Hematopoietic multipotent progenitor cell treated with erythropoietin and hydrocortisone succinate and interleukin-3 and kit ligand, for 6 days (in vitro differentiated cells): ENCODE measurements around the gene EFCAB5.
"Not testable (repeated sequence)": the region's sequence is repeated elsewhere in the genome, so short reads cannot be mapped to it uniquely, and the experiment has no call there.

ENCODE experiments used
- DNase-seq: peaks from one replicate; pipeline ENCODE4 v3.0.0-alpha.2; 2015

The EFCAB5 gene

GRCh38 chr17:30021708-30022317 is 80.4 kb downstream of the EFCAB5 start:
- peak; percentile 85 for DNase-seq

- DNase-seq = not testable (repeated sequence)
Observed at GRCh38 chr17:30025325-30025724, 83.9 kb downstream of the EFCAB5 start.

DNA sequence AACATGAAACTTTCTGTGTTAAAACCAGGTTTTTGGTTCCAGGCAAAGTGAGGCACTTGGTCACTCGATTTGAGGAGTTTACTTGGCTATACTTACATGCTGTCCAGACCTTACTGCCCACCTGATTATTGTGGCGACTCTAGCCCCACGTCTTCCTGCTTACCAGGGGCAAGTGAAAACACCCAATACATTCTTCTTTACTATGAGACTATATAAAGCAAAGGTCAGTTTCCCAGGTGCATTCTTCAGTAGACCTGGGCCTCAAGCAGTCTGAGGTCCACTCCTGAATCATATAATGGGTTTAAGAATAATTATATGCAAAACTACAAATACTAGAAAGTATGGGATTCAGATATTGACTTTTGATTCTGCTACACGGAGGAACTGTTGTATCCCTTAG is 86.2 kb downstream of the EFCAB5 start:
- DNase-seq = no peak

GRCh38 chr17:30031214-30031869 is 89.9 kb downstream of the EFCAB5 start:
- no peak for DNase-seq

DNA sequence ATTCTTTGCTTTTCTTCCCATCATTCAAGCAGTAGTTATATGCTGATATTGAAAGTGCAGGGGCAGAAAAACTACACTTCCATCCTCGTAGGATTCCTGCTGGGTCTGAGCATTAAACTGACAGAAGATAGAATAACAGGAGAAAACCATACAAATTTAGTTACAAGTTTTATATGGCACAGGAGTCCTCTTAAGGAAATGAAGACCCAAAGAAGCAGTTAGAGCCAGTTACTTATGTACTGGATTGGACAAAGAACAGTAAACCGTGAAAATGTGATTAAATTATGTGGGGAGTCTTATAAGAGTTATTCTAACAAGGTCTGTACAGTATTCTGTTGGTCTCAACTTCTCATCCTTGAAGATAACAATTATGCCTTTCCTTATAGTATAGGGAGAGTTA is 93.9 kb downstream of the EFCAB5 start:
- no peak for DNase-seq

- not testable (repeated sequence) for DNase-seq
Observed at GRCh38 chr17:30040719-30041518, 99.5 kb downstream of the EFCAB5 start.

- DNase-seq = peak; percentile 61
Observed at GRCh38 chr17:30041551-30041950, 100.1 kb downstream of the EFCAB5 start.

- DNase-seq = no peak
Observed at GRCh38 chr17:30062372-30062771, 120.9 kb downstream of the EFCAB5 start.

- no peak for DNase-seq
Observed at GRCh38 chr17:30064738-30065137, 123.3 kb downstream of the EFCAB5 start.

DNA sequence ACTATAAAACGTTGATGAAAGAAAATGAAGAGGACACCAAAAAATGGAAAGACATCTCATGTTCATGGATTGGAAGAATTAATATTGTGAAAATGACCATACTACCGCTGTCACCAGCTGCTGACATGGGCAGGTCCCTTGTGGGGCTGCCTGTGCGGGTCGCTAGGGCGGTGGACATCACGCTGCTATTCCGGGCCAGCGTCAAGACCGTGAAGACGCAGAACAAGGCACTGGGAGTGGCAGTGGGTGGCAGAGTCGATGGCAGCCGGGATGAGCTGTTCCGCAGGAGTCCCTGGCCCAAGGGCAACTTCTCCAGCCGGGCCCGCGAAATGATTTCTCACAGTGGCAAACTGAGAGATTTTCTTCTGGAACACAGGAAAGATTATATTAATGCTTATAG is 127.0 kb downstream of the EFCAB5 start:
- no peak for DNase-seq

DNA sequence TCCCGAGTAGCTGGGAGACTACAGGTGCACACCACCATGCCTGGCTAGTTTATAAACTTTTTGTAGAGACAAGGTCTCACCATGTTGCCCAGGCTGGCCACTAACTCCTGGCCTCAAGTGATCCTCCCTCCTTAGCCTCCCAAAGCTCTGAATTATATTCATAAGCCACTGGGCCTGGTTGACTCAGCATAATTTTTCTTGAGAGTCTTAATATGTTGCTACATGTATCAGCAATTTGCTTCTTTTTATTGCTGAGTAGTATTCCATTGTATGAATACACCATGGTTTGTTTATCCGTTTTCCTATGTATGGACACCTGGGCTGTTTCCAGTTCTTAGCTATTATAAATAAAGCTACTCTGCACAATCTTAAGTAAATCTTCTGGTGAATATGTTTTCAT is 132.8 kb downstream of the EFCAB5 start:
- DNase-seq = no peak

DNA sequence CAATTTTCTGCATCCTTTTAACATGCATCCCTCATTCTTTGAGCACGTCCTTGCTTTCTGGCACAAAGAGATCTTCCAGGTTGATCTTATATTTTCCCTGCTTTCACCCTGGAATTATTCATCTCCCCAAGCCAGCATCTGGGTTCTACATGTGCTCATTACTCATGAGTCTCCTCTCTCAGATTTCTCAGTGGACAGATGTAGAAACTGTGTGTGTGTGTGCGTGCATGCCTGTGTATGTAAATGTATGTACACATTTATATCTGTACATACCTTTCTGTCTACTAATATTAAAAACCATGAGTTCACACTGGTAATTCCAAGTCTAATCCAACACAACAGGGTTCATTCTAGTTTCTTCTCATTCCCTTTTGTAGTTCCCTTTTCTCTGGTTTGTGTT is 133.3 kb downstream of the EFCAB5 start:
- no peak for DNase-seq

- no peak for DNase-seq
Observed at GRCh38 chr17:30082773-30083172, 141.3 kb downstream of the EFCAB5 start.

- DNase-seq = no peak
Observed at GRCh38 chr17:30084788-30085187, 143.4 kb downstream of the EFCAB5 start.

DNA sequence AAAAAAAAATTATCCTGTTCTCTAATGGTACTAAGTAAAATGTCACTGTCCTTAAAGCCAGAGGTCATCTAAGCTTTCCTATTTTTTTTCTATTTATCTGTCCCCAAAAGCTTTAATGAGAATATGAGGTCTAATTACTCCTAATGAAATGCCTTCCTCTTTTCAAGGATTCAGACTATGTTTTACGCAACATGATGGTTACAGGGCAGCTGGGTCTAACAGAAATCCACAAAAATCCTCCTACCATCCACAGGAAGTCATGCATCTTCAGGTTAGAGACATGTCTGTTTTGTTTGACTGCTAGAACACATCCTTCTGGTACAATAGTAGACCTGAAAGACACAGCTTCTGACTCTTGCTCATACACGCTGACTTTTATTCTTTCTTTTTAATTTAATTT is 145.5 kb downstream of the EFCAB5 start:
- no peak for DNase-seq

- not testable (repeated sequence) for DNase-seq
Observed at GRCh38 chr17:30087431-30087830, 146.0 kb downstream of the EFCAB5 start.

DNA sequence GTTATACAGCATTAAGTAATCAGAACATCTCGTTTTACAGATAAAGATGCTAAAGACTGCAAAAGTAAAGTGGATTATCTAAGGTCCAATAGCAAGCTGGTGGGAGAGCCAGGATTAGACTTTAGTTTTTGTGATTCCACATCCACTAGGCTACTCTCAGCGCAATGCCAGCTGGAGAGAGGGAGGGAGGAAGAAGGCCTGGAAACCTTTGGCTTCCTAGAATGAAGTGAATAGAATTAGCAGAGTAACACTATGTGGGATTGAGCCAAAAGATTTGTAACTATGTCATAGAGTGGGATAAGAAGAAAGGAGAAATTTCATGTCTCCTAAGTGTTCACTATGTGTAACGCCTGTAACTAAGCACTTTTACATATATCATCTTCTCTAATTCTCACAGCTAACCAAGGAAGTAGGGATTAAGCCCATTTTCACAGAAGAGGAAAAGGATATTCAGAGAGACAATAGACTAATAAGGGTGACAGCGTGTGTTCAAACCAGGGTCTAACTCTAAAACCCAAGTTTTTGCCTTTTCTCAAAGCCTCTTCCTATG is 149.8 kb downstream of the EFCAB5 start:
- no peak for DNase-seq

DNA sequence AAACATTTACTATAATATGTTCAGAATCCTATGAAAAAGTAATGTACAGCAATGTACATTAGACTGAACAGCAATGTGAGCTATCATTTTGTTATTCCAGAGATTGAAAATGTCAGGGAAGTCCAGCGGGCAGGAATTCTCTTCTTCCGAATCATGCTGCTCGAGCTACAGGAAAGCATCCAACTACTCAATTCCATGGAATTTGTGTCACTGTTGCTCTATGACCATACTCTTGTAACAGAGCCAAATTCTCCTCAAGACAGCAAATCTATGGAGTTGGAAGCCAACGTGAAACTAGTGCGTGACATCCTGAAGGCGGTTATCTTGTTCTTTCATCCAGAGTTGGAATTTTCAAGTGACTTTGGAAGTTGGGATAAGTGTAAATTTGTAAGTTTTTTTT is 150.3 kb downstream of the EFCAB5 start:
- no peak for DNase-seq

- no peak for DNase-seq
Observed at GRCh38 chr17:30092886-30093285, 151.5 kb downstream of the EFCAB5 start.

DNA sequence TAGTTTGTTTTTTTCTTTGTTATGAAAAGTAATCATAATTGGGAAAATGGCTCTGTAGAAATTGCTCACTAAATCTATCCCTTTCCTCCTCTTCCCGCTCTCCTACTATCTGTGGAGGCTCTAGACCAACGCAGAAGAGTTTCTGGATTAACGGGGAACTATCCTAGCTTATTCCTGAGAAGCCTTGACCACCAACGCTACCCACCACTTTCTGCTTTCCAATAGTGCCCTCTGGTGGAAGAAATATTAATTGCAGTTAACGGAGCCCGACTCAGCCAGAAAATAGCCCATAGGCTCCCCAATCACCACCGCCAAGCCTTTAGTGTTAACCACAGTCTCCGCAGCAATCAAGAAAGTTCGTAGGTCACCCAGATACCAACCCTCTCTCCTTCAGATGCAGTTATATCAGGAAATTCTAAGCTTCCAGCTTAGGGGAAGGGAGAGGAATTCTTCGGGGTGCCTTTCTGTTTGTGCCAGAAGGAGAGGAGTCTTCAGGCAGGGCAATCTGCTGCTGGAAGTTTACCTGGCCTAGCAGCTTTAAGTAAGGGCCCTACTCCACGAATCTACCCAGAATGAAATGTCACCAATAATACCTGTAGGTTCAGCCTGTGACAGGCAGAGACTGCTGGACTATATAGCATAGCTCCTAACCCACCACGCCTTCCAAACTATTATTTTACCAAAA is 152.2 kb downstream of the EFCAB5 start:
- peak; percentile 80 for DNase-seq

- DNase-seq = peak; percentile 71
Observed at GRCh38 chr17:30095507-30096244, 154.2 kb downstream of the EFCAB5 start.

DNA sequence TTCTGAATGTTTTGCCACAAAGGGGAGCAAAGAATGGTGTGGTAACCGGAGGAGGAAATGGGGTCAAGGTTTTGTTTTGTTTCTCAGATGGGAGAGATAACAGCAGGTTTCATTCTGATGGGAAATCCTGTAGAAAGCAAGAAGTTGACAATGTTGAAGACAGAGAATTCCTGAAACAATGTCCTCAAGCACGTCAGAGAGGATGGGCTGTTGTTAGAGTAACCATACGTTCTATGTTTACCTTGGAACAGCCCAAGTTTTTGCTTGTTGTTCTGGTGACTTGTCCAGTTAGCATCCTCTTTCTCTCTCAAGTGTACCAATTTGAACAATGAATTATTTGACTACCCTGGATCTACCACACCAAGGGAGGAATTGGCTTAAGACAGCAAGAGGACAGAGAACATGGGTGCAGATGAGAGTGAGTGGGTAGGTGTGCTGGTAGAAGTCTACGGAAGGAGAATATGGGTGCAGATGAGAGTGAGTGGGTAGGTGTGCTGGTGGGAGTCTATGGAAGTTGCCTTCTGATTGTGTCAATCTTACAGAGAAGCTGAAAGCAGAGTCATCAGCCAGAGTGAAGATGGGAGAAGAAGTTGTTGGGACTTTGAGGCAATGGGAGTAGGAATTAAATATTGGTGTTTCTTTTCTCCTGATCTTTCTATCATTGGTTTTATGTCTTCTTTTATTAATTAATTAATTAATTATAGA is 160.4 kb downstream of the EFCAB5 start:
- DNase-seq = no peak
